ENCODE measurements around the gene PNO1.
"Not testable (repeated sequence)": the region's sequence is repeated elsewhere in the genome, so short reads cannot be mapped to it uniquely, and the experiment has no call there.

PNO1 gene

GRCh38 chr2:68172990-68173700 is 15.5 kb downstream of the PNO1 start:
- FAIRE-seq (no peak), DNase-seq (ENCODE audit: insufficient read length, low spot score) (no peak)
- no peak for TF ChIP-seq POLR2A (IDR thresholded peaks at IDR 0.05; ENCODE audit: low read depth, low read length)

GRCh38 chr2:68175210-68175609 is 17.5 kb downstream of the PNO1 start:
- FAIRE-seq, result not testable (repeated sequence)

GRCh38 chr2:68176657-68177056 is 19.0 kb downstream of the PNO1 start:
- DNase-seq (ENCODE audit: insufficient read length, low spot score) (no peak), FAIRE-seq (no peak)
- TF ChIP-seq POLR2A (IDR thresholded peaks at IDR 0.05; ENCODE audit: low read depth, low read length), result no peak

More at GRCh38 chr2:68175210-68175609, 17.5 kb downstream of the PNO1 start:
- DNase-seq (ENCODE audit: insufficient read length, low spot score), result not testable (repeated sequence)

GRCh38 chr2:68177541-68177940 is 19.9 kb downstream of the PNO1 start:
- TF ChIP-seq POLR2A (IDR thresholded peaks at IDR 0.05; ENCODE audit: low read depth, low read length), result no peak
- FAIRE-seq, result no peak
- no peak for DNase-seq (ENCODE audit: insufficient read length, low spot score)

GRCh38 chr2:68178432-68178831 is 20.7 kb downstream of the PNO1 start:
- TF ChIP-seq POLR2A (IDR thresholded peaks at IDR 0.05; ENCODE audit: low read depth, low read length), result no peak
- no peak for FAIRE-seq
- no peak for DNase-seq (ENCODE audit: insufficient read length, low spot score)

GRCh38 chr2:68178954-68179627 is 21.4 kb downstream of the PNO1 start:
- TF ChIP-seq POLR2A (IDR thresholded peaks at IDR 0.05; ENCODE audit: low read depth, low read length), result no peak
- FAIRE-seq, result no peak
- DNase-seq (ENCODE audit: insufficient read length, low spot score), result no peak

GRCh38 chr2:68182902-68183301 is 25.2 kb downstream of the PNO1 start:
- DNase-seq (ENCODE audit: insufficient read length, low spot score) (no peak), FAIRE-seq (no peak)
- TF ChIP-seq POLR2A (IDR thresholded peaks at IDR 0.05; ENCODE audit: low read depth, low read length), result no peak

GRCh38 chr2:68185541-68186164 is 28.0 kb downstream of the PNO1 start:
- no peak for TF ChIP-seq POLR2A (IDR thresholded peaks at IDR 0.05; ENCODE audit: low read depth, low read length)
- FAIRE-seq (peak; percentile 55), DNase-seq (ENCODE audit: insufficient read length, low spot score) (peak; percentile 11)

- TF ChIP-seq POLR2A (IDR thresholded peaks at IDR 0.05; ENCODE audit: low read depth, low read length), result no peak
- DNase-seq (ENCODE audit: insufficient read length, low spot score) (no peak), FAIRE-seq (no peak)
Observed at GRCh38 chr2:68187329-68187728, 29.6 kb downstream of the PNO1 start.

- no peak for FAIRE-seq
- no peak for TF ChIP-seq POLR2A (IDR thresholded peaks at IDR 0.05; ENCODE audit: low read depth, low read length)
Observed at GRCh38 chr2:68188831-68189230, 31.1 kb downstream of the PNO1 start.

GRCh38 chr2:68189991-68190784 is 32.5 kb downstream of the PNO1 start:
- DNase-seq (ENCODE audit: insufficient read length, low spot score), result no peak
- TF ChIP-seq POLR2A (IDR thresholded peaks at IDR 0.05; ENCODE audit: low read depth, low read length), result no peak
- FAIRE-seq, result no peak

More at GRCh38 chr2:68188831-68189230, 31.1 kb downstream of the PNO1 start:
- DNase-seq (ENCODE audit: insufficient read length, low spot score), result no peak

- peak; percentile 92 for FAIRE-seq
Observed at GRCh38 chr2:68190991-68191731, 33.5 kb downstream of the PNO1 start.

GRCh38 chr2:68193144-68193543 is 35.5 kb downstream of the PNO1 start:
- no peak for TF ChIP-seq POLR2A (IDR thresholded peaks at IDR 0.05; ENCODE audit: low read depth, low read length)
- DNase-seq (ENCODE audit: insufficient read length, low spot score) (no peak), FAIRE-seq (peak; percentile 55)

More at GRCh38 chr2:68190991-68191731, 33.5 kb downstream of the PNO1 start:
- no peak for TF ChIP-seq POLR2A (IDR thresholded peaks at IDR 0.05; ENCODE audit: low read depth, low read length)
- DNase-seq (ENCODE audit: insufficient read length, low spot score), result no peak

All from H54 (cell line).